ENCODE data around the gene RARA. TPM values are rescaled to one million over a fixed set of nuclear protein-coding genes. Genes with fewer than 3 reads are reported as not detected.

RARA gene
- total RNA-seq, 6 donors from 2014 or later = 45.7 to 95.6 (median 85.9) TPM

DNA sequence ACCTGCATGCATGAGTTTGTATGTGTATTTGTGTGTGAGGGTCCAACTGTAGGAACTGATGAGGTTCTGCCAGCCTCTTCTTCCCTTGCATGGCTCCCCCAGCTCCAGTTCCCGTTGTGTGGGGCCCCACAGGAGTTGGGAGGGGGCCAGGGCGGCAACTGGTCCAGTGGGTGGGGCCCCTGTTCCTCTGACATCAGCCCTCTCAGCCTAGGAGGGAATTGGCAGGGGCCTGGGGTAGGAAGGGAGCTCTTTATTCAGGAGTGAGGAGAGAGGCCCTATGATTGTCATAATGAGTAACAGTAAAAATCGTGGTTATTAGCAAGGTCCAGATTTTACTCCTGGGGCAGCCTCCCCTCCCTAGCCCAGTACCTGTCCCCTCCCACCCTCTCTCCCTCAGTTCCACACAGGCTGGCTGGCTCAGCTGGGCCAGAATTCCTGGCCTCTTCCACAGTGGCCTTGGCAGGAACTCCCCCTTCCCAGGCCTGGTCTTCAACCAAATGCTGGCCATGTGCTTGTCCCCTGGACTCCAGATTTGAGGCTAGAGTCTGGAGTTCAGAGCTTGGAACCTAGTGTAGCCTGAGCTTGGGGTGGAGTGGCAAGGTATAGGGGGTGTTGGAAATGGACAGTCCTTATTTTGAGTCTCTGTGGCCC is 18.9 kb downstream of the RARA start:
- DNase-seq (no peak), ATAC-seq (ENCODE audit: low FRiP score in 2 of 2) (peak in 1 of 2 donors; percentile 38)
- Histone ChIP-seq H3K9me3 (no peaks in the 10 kb centered on the region), H3K36me3 (peaks cover 0 to 11% (median 3%) of the 10 kb centered on the region in 4 donors), H3K4me1 (peaks cover 100% of the 10 kb centered on the region in 4 donors), H3K27ac (peak overlapping the region; percentile 93 to 96 (median 96)), H3K4me3 (no peak overlapping the region), H3K27me3 (no peaks in the 10 kb centered on the region)
- WGBS, 2 donors = 5 to 50% methylated on average over 1 to 3 of the region's 3 CpGs
- TF ChIP-seq POLR2AphosphoS5 (IDR thresholded peaks at IDR 0.05) = no peak
- TF ChIP-seq EP300 (IDR thresholded peaks at IDR 0.05) = no peak
- no peak for TF ChIP-seq POLR2A (IDR thresholded peaks at IDR 0.05)
- TF ChIP-seq CTCF (IDR thresholded peaks at IDR 0.05) = no peak

DNA sequence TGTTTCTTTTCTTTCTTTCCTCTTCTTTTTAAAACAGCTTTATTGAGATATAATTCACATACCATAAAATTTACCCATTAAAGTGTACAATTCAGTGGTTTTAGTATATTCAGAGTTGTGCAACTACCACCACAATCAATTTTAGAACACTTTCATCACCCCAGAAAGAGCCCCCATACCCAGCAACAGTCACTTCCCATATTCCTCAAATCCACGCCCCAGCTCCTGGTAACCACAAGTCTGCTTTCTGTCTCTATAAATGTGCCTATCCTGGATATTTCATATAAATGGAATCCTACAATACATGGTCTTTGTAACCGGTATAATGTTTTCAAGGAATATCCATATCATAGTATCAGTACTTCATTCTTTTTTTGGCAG is 19.4 kb downstream of the RARA start:
- Histone ChIP-seq H3K27me3 (no peaks in the 10 kb centered on the region), H3K4me3 (no peak overlapping the region), H3K4me1 (peaks cover 100% of the 10 kb centered on the region in 4 donors), H3K27ac (peak overlapping the region; percentile 93 to 96 (median 96)), H3K9me3 (no peaks in the 10 kb centered on the region), H3K36me3 (peaks cover 0 to 11% (median 3%) of the 10 kb centered on the region in 4 donors)
- DNase-seq (no peak), ATAC-seq (ENCODE audit: low FRiP score in 2 of 2) (no peak)
- WGBS, 2 donors = 71 to 87% methylated on average over 2 of the region's 2 CpGs
- TF ChIP-seq POLR2A (IDR thresholded peaks at IDR 0.05) (no peak), POLR2AphosphoS5 (IDR thresholded peaks at IDR 0.05) (no peak), CTCF (IDR thresholded peaks at IDR 0.05) (no peak), EP300 (IDR thresholded peaks at IDR 0.05) (no peak)

DNA sequence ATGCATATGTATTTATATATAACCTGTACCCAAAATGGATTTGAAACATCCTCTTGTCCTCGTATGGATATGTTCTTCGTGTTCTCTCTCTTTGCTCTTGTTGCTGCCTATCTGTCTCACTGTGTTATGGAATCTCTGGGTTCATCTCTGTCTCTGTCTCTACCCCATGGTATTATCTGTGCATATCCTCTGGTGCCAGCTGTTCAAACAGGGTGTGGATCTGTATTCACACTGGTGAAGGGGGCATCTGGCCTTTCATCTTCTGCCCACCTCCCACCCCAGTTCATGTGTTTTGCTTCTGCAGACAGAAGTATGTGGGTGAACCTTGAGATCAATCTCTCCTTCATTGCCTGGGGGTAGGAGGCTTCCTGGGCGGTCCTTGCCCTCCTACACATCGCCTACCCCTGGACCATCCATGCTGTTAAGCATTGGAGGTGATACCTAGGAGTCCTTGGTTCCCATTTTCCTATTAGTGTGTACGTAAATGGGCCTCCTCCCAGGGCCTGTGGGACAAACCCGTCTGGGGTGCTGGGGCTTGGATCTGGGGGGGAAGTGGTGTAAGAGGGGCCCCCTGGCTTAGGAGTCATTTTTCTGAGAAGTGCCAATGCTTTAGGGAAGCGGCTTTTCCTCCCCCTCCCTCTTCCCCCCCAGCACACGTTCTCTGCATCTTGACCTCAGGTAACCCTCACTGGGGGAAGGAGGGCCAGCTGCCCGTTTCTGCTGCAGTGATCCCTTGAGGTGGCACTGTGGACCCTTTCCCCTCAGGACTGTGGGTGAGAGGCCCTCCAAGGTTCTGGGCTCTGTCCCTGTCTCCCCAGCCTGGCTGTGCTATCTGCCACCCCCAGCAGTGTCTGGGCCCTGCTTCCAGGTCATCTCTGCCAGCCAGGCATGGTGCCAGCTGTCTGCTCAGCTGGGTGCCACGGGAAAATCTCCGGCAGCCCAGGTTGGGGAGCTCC is 21.1 kb downstream of the RARA start:
- H3K27ac ChIP-seq = peak overlapping the region; percentile 93 to 96 (median 96)
- DNase-seq = peak in 1 of 2 donors; percentile 81
- TF ChIP-seq POLR2A (IDR thresholded peaks at IDR 0.05) = no peak
- TF ChIP-seq EP300 (IDR thresholded peaks at IDR 0.05) = no peak
- peak in 1 of 6 experiments; percentile 6 for TF ChIP-seq CTCF (IDR thresholded peaks at IDR 0.05)
- TF ChIP-seq POLR2AphosphoS5 (IDR thresholded peaks at IDR 0.05) = peak; percentile 66 to 69
- peak; percentile 23 to 56 for ATAC-seq (ENCODE audit: low FRiP score in 2 of 2)
- no peaks in the 10 kb centered on the region for H3K9me3 ChIP-seq
- H3K27me3 ChIP-seq = no peaks in the 10 kb centered on the region
- 19 to 28% methylated on average over 7 to 11 of the region's 11 CpGs for WGBS, 2 donors
- peak overlapping the region in 1 of 4 donors; percentile 29 for H3K4me3 ChIP-seq
- H3K4me1 ChIP-seq = peaks cover 100% of the 10 kb centered on the region in 4 donors
- H3K36me3 ChIP-seq = peaks cover 0 to 11% (median 3%) of the 10 kb centered on the region in 4 donors

GRCh38 chr17:40330850-40331470 is 22.0 kb downstream of the RARA start:
- H3K27ac ChIP-seq = peak overlapping the region; percentile 93 to 96 (median 96)
- peaks cover 0 to 11% (median 3%) of the 10 kb centered on the region in 4 donors for H3K36me3 ChIP-seq
- H3K27me3 ChIP-seq = no peaks in the 10 kb centered on the region
- peak overlapping the region in 1 of 4 donors; percentile 29 for H3K4me3 ChIP-seq
- ATAC-seq (ENCODE audit: low FRiP score in 2 of 2) (no peak), DNase-seq (no peak)
- WGBS, 2 donors = 81 to 85% methylated on average over 8 to 9 of the region's 10 CpGs
- no peaks in the 10 kb centered on the region for H3K9me3 ChIP-seq
- TF ChIP-seq POLR2A (IDR thresholded peaks at IDR 0.05) = no peak
- no peak for TF ChIP-seq POLR2AphosphoS5 (IDR thresholded peaks at IDR 0.05)
- no peak for TF ChIP-seq CTCF (IDR thresholded peaks at IDR 0.05)
- no peak for TF ChIP-seq EP300 (IDR thresholded peaks at IDR 0.05)
- peaks cover 100% of the 10 kb centered on the region in 4 donors for H3K4me1 ChIP-seq

Measured in upper lobe of left lung (tissue), 6 donors.